Measurements from ENCODE around the gene OR2AG1. TPM values are rescaled to one million over a fixed set of nuclear protein-coding genes. Genes with fewer than 3 reads are reported as not detected.

Gene OR2AG1
- total RNA-seq, 1 experiment from 2014 or later, result not detected

DNA sequence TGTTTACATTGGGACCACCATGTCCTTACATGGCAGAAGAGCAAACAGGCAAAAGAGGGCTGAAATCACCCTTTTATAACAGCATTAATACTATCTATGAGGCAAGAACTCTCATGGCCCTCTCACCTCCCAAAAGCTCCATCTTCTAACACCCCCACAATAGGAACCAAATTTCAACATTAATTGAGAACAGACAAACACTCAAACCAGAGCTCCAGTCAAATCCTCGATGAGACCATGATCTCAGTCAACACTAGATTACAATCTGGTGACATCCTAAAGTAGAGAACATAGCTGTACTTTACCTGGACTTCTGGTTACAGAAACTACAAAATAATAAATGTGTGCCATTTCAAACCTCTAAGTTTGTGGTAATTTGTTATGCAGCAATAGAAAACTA is 36.2 kb upstream of the OR2AG1 start:
- H3K27ac ChIP-seq (ENCODE audit: low read length), result no peak overlapping the region
- H3K4me1 ChIP-seq (ENCODE audit: control insufficient read depth, insufficient read depth, low read length), result no peaks in the 10 kb centered on the region
- BruUV-seq (replicated peaks), result no TSS peak
- CTCF ChIA-PET, result interaction anchor here (0.7 to 1.0 kb wide), 2 partner anchors 11 to 12 kb away, joined by 3 read pairs; no protein-coding TSS in a partner anchor
- TF ChIP-seq, protein P1, sequence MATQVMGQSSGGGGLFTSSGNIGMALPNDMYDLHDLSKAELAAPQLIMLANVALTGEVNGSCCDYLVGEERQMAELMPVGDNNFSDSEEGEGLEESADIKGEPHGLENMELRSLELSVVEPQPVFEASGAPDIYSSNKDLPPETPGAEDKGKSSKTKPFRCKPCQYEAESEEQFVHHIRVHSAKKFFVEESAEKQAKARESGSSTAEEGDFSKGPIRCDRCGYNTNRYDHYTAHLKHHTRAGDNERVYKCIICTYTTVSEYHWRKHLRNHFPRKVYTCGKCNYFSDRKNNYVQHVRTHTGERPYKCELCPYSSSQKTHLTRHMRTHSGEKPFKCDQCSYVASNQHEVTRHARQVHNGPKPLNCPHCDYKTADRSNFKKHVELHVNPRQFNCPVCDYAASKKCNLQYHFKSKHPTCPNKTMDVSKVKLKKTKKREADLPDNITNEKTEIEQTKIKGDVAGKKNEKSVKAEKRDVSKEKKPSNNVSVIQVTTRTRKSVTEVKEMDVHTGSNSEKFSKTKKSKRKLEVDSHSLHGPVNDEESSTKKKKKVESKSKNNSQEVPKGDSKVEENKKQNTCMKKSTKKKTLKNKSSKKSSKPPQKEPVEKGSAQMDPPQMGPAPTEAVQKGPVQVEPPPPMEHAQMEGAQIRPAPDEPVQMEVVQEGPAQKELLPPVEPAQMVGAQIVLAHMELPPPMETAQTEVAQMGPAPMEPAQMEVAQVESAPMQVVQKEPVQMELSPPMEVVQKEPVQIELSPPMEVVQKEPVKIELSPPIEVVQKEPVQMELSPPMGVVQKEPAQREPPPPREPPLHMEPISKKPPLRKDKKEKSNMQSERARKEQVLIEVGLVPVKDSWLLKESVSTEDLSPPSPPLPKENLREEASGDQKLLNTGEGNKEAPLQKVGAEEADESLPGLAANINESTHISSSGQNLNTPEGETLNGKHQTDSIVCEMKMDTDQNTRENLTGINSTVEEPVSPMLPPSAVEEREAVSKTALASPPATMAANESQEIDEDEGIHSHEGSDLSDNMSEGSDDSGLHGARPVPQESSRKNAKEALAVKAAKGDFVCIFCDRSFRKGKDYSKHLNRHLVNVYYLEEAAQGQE (IDR thresholded peaks at IDR 0.05; ENCODE audit: insufficient read depth in 1 of 2, low read depth in 2 of 2, low read length in 1 of 2), result no peak
- TF ChIP-seq POLR2AphosphoS5 (IDR thresholded peaks at IDR 0.05; ENCODE audit: low read depth, low read length) (no peak), TCF7L2 (IDR thresholded peaks at IDR 0.05; ENCODE audit: low read depth, low read length) (no peak)
- TF ChIP-seq, protein P2, sequence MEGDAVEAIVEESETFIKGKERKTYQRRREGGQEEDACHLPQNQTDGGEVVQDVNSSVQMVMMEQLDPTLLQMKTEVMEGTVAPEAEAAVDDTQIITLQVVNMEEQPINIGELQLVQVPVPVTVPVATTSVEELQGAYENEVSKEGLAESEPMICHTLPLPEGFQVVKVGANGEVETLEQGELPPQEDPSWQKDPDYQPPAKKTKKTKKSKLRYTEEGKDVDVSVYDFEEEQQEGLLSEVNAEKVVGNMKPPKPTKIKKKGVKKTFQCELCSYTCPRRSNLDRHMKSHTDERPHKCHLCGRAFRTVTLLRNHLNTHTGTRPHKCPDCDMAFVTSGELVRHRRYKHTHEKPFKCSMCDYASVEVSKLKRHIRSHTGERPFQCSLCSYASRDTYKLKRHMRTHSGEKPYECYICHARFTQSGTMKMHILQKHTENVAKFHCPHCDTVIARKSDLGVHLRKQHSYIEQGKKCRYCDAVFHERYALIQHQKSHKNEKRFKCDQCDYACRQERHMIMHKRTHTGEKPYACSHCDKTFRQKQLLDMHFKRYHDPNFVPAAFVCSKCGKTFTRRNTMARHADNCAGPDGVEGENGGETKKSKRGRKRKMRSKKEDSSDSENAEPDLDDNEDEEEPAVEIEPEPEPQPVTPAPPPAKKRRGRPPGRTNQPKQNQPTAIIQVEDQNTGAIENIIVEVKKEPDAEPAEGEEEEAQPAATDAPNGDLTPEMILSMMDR (IDR thresholded peaks at IDR 0.05), result no peak
- H3K27me3 ChIP-seq (ENCODE audit: control insufficient read depth, insufficient read depth, low read length), result peaks cover 55% of the 10 kb centered on the region
- H3K36me3 ChIP-seq (ENCODE audit: control insufficient read depth, insufficient read depth, low read length), result no peaks in the 10 kb centered on the region
- ATAC-seq, result no peak
- POLR2A ChIA-PET, result interaction anchor here (0.6 kb wide), 1 partner anchor 9 kb away, joined by 3 read pairs; no protein-coding TSS in a partner anchor
- H3K9me3 ChIP-seq (ENCODE audit: control insufficient read depth, insufficient read depth, low read depth, low read length), result no peaks in the 10 kb centered on the region
- intact Hi-C loops (cut with micrococcal nuclease; ENCODE audit: unreplicated experiment) (no loop called here), in situ Hi-C loops (cut with HindIII; ENCODE audit: low pct_unique_long_range_greater_than_20kb, low sequenced_read_pairs) (no loop called here)
- H3K4me3 ChIP-seq (ENCODE audit: low read depth in 2 of 2, low read length in 2 of 2), result no peak overlapping the region
- DNase-seq (ENCODE audit: low read depth, low spot score), result no peak

DNA sequence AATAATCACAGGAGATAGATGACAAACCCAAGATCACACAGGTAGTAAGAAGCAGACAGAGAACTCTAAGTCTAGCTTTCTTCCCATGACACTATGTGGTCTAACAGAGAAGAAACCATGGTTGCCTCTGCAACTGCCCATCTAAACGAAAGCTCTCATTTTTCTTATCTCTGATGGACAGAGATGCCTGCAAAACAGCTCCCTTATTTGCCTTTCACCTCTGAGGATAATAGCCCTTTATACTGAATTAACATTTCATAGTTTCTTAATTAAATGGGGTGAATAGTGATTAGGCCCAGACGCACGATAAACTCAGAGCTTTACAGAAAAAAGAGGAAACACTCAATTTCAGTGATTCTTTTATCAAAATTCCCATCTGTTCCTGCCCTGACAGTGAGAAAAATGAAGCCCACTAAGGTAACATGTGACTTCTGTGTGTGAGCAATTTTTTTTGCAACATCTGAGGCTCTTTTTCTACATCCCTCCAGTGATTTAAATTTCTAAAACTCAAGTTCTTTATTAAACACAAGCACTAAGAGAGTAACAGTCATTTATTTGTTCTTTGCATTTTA is 35.6 kb upstream of the OR2AG1 start:
- no TSS peak for BruUV-seq (replicated peaks)
- no peaks in the 10 kb centered on the region for H3K36me3 ChIP-seq (ENCODE audit: control insufficient read depth, insufficient read depth, low read length)
- ATAC-seq (no peak), DNase-seq (ENCODE audit: low read depth, low spot score) (no peak)
- TF ChIP-seq SIN3A (IDR thresholded peaks at IDR 0.05; ENCODE audit: borderline replicate concordance, insufficient read depth, low read depth, low read length) (no peak), POLR2AphosphoS5 (IDR thresholded peaks at IDR 0.05; ENCODE audit: low read depth, low read length) (no peak), TCF7L2 (IDR thresholded peaks at IDR 0.05; ENCODE audit: low read depth, low read length) (no peak)
- TF ChIP-seq, protein P1 (IDR thresholded peaks at IDR 0.05; ENCODE audit: insufficient read depth in 1 of 2, low read depth in 2 of 2, low read length in 1 of 2), result no peak
- TF ChIP-seq, protein P2 (IDR thresholded peaks at IDR 0.05), result no peak
- H3K27ac ChIP-seq (ENCODE audit: low read length), result no peak overlapping the region
- no peaks in the 10 kb centered on the region for H3K4me1 ChIP-seq (ENCODE audit: control insufficient read depth, insufficient read depth, low read length)
- in situ Hi-C loops (cut with HindIII; ENCODE audit: low pct_unique_long_range_greater_than_20kb, low sequenced_read_pairs), result no loop called here
- ChIA-PET CTCF (interaction anchor here (0.7 to 1.0 kb wide), 2 partner anchors 10 to 12 kb away, joined by 3 read pairs; no protein-coding TSS in a partner anchor), POLR2A (interaction anchor here (0.6 kb wide), 1 partner anchor 9 kb away, joined by 3 read pairs; no protein-coding TSS in a partner anchor)
- peaks cover 58% of the 10 kb centered on the region for H3K27me3 ChIP-seq (ENCODE audit: control insufficient read depth, insufficient read depth, low read length)
- H3K9me3 ChIP-seq (ENCODE audit: control insufficient read depth, insufficient read depth, low read depth, low read length), result no peaks in the 10 kb centered on the region
- H3K4me3 ChIP-seq (ENCODE audit: low read depth in 2 of 2, low read length in 2 of 2), result no peak overlapping the region
- intact Hi-C loops (cut with micrococcal nuclease; ENCODE audit: unreplicated experiment), result no loop called here
